GM20431 (cell line): ENCODE results near the gene EMP2.
"Not testable (repeated sequence)": the region's sequence is repeated elsewhere in the genome, so short reads cannot be mapped to it uniquely, and the experiment has no call there.

Experiments
- in situ Hi-C: fragments of 300-500 bp; cut with MseI, MboI; formaldehyde crosslinking; loops from one replicate; pipeline ENCODE4 v1.15.0; 2020; ENCODE audit warnings: low sequenced_read_pairs; ENCODE audit not compliant: unreplicated experiment

The EMP2 gene

GRCh38 chr16:10579965-10580882 is at the start of gene EMP2:
TSS of gene EMP2 (minus strand) at chr16:10580598. CDS start at chr16:10547617, 32,981 bp downstream.
- in situ Hi-C loops = no loop called here

GRCh38 chr16:10629592-10629963 is 49.2 kb upstream of the EMP2 start:
- in situ Hi-C loops = no loop called here

- in situ Hi-C loops = no loop called here
Observed at GRCh38 chr16:10625595-10626357, 45.4 kb upstream of the EMP2 start.

- in situ Hi-C loops = no loop called here
Observed at GRCh38 chr16:10624527-10624926, 44.1 kb upstream of the EMP2 start.

GRCh38 chr16:10623059-10623458 is 42.7 kb upstream of the EMP2 start:
- in situ Hi-C loops = no loop called here

- in situ Hi-C loops = no loop called here
Observed at GRCh38 chr16:10622036-10622921, 41.9 kb upstream of the EMP2 start.

- in situ Hi-C loops = not testable (repeated sequence)
Observed at GRCh38 chr16:10621216-10621949, 41.0 kb upstream of the EMP2 start.

GRCh38 chr16:10620120-10620519 is 39.7 kb upstream of the EMP2 start:
- in situ Hi-C loops = no loop called here

GRCh38 chr16:10619271-10619849 is 39.0 kb upstream of the EMP2 start:
- in situ Hi-C loops = no loop called here

GRCh38 chr16:10618710-10619209 is 38.4 kb upstream of the EMP2 start:
- in situ Hi-C loops = no loop called here

- in situ Hi-C loops = no loop called here
Observed at GRCh38 chr16:10617662-10618420, 37.4 kb upstream of the EMP2 start.

GRCh38 chr16:10616756-10617640 is 36.6 kb upstream of the EMP2 start:
- in situ Hi-C loops = no loop called here

GRCh38 chr16:10616419-10616755 is 36.0 kb upstream of the EMP2 start:
- in situ Hi-C loops = no loop called here

GRCh38 chr16:10614685-10615084 is 34.3 kb upstream of the EMP2 start:
- in situ Hi-C loops = no loop called here

- in situ Hi-C loops = no loop called here
Observed at GRCh38 chr16:10613785-10614485, 33.5 kb upstream of the EMP2 start.

GRCh38 chr16:10612649-10613179 is 32.3 kb upstream of the EMP2 start:
- in situ Hi-C loops = no loop called here
